A549 (cell line): Measurements from ENCODE around the gene VIT. TPM values are rescaled to one million over a fixed set of nuclear protein-coding genes. Genes with fewer than 3 reads are reported as not detected.

Experiments
- ATAC-seq, 2 experiments: fragments of 200-7000 bp in 1 of 2; fragments of >200 bp in 1 of 2; cut with Nextera tagmentation in 1 of 2; cut with Tn5 transposase in 1 of 2; 3 replicates each; pipeline versions ENCODE4 v1.8.0 to v1.9.1; 2018 to 2020; ENCODE audit warnings: mild to moderate bottlenecking in 1 of 2, moderate library complexity in 1 of 2
- CTCF ChIA-PET: fragments of 300-600 bp; sonication (Branson Sonifier 250); formaldehyde crosslinking; extraction: SDS; loops from one replicate; lab custom pipeline; 2021; ENCODE audit warnings: antibody characterized with exemption, inconsistent platforms; lab: Yijun Ruan, JAX
- POLR2A ChIA-PET: fragments of 350-600 bp; formaldehyde crosslinking; extraction: SDS; loops from one replicate; lab custom pipeline; 2021; ENCODE audit warnings: antibody characterized with exemption, inconsistent platforms; lab: Yijun Ruan, JAX
- DNase-seq, 2 experiments: peaks; one replicate each; pipeline versions ENCODE4 v3.0.0 to v3.0.0-alpha.2; 2011 to 2016; ENCODE audit warnings: low read depth in 1 of 2, low spot score in 1 of 2
- FAIRE-seq: peaks from 2 replicates; lab custom pipeline; 2011; peaks lifted over from hg19 to GRCh38; lab: Jason Lieb, UNC
- H3K27ac ChIP-seq, 2 experiments: fragments of >200 bp; sonication (Bioruptor Twin); formaldehyde crosslinking; 3 replicates each; pipeline ENCODE4 v1.5.1; 2016 to 2017
- H3K4me1 ChIP-seq: fragments of >200 bp; sonication (Bioruptor Twin); formaldehyde crosslinking; 3 replicates; pipeline ENCODE4 v1.6.1; 2016
- H3K4me2 ChIP-seq: fragments of >200 bp; sonication (Bioruptor Twin); formaldehyde crosslinking; 3 replicates; pipeline ENCODE4 v1.6.1; 2016
- H3K4me3 ChIP-seq: fragments of >200 bp; sonication (Bioruptor Twin); formaldehyde crosslinking; 3 replicates; pipeline ENCODE4 v1.5.1; 2016
- H3K9me3 ChIP-seq: fragments of >200 bp; sonication (Bioruptor Twin); formaldehyde crosslinking; 3 replicates; pipeline ENCODE4 v1.6.1; 2016
- BHLHE40 ChIP-seq: IDR thresholded peaks from 2 replicates; pipeline ENCODE4 v1.6.1; 2012; ENCODE audit warnings: low read depth, low read length, inconsistent platforms
- EHF ChIP-seq: fragments of 250-450 bp; sonication (Bioruptor Pico); IDR thresholded peaks from 2 replicates; pipeline ENCODE4 v1.5.0; 2020; ENCODE audit warnings: mild to moderate bottlenecking
- ESRRA ChIP-seq: fragments of 150-350 bp; IDR thresholded peaks from 2 replicates; pipeline ENCODE4 v1.6.1; 2014; ENCODE audit warnings: mild to moderate bottlenecking, low read length, borderline replicate concordance
- FOSB ChIP-seq: fragments of 250-450 bp; sonication (Bioruptor Pico); IDR thresholded peaks from 2 replicates; pipeline ENCODE4 v1.5.0; 2020; ENCODE audit warnings: mild to moderate bottlenecking, moderate library complexity
- FOXS1 ChIP-seq: fragments of 250-450 bp; sonication (Bioruptor Pico); IDR thresholded peaks from 2 replicates; pipeline ENCODE4 v1.5.0; 2020; ENCODE audit warnings: mild to moderate bottlenecking, moderate library complexity
- GATA3 ChIP-seq: IDR thresholded peaks from 2 replicates; pipeline ENCODE4 v1.6.1; 2012; ENCODE audit warnings: borderline replicate concordance
- HDAC2 ChIP-seq: fragments of 200-600 bp; sonication (generic); IDR thresholded peaks from 2 replicates; pipeline ENCODE4 v1.6.1; 2016
- HOXA7 ChIP-seq: fragments of 250-450 bp; sonication (Bioruptor Pico); IDR thresholded peaks from 2 replicates; pipeline ENCODE4 v1.5.0; 2020; ENCODE audit warnings: mild to moderate bottlenecking, moderate library complexity
- JUNB ChIP-seq: fragments of >200 bp; sonication (Bioruptor Twin); formaldehyde crosslinking; IDR thresholded peaks from 2 replicates; pipeline ENCODE4 v1.6.1; 2016
- KDM1A ChIP-seq: fragments of 200-600 bp; sonication (generic); IDR thresholded peaks from 2 replicates; pipeline ENCODE4 v1.6.1; 2016; ENCODE audit warnings: low read depth, mild to moderate bottlenecking
- NPAS2 ChIP-seq: fragments of 250-450 bp; sonication (Bioruptor Pico); IDR thresholded peaks from 2 replicates; pipeline ENCODE4 v1.8.0; 2022; ENCODE audit warnings: mild to moderate bottlenecking, moderate library complexity, borderline replicate concordance
- NR3C1 ChIP-seq: fragments of >200 bp; sonication (Bioruptor Twin); formaldehyde crosslinking; IDR thresholded peaks from 3 replicates; pipeline ENCODE4 v1.6.1; 2017
- PBX3 ChIP-seq: IDR thresholded peaks from 2 replicates; pipeline ENCODE4 v1.6.1; 2012
- PHF8 ChIP-seq: fragments of 200-600 bp; sonication (generic); IDR thresholded peaks from 2 replicates; pipeline ENCODE4 v1.6.1; 2016; ENCODE audit warnings: low read depth, mild to moderate bottlenecking, antibody characterized with exemption, moderate library complexity, borderline replicate concordance
- RARB ChIP-seq: fragments of 250-450 bp; sonication (Bioruptor Pico); IDR thresholded peaks from 2 replicates; pipeline ENCODE4 v1.8.0; 2021; ENCODE audit warnings: mild to moderate bottlenecking, moderate library complexity
- RCOR1 ChIP-seq: fragments of 150-350 bp; IDR thresholded peaks from 2 replicates; pipeline ENCODE4 v1.6.1; 2014; ENCODE audit warnings: antibody characterized with exemption, low read length, low read depth
- RFX5 ChIP-seq: fragments of 450-650 bp; IDR thresholded peaks from 2 replicates; pipeline ENCODE4 v1.7.1; 2014; ENCODE audit warnings: antibody characterized with exemption, mild to moderate bottlenecking, moderate library complexity
- RNF2 ChIP-seq: fragments of 200-600 bp; sonication (generic); IDR thresholded peaks from 2 replicates; pipeline ENCODE4 v1.6.1; 2016; ENCODE audit warnings: low read depth, mild to moderate bottlenecking, antibody characterized with exemption, moderate library complexity, borderline replicate concordance
- TFCP2L1 ChIP-seq: fragments of 250-450 bp; sonication (Bioruptor Pico); IDR thresholded peaks from 2 replicates; pipeline ENCODE4 v1.5.0; 2021; ENCODE audit warnings: mild to moderate bottlenecking
- TP53 ChIP-seq: fragments of 250-450 bp; sonication (Bioruptor Pico); IDR thresholded peaks from 2 replicates; pipeline ENCODE4 v1.5.0; 2021; ENCODE audit warnings: mild to moderate bottlenecking, moderate library complexity
- ZNF302 ChIP-seq: fragments of 250-450 bp; sonication (Bioruptor Pico); IDR thresholded peaks from 2 replicates; pipeline ENCODE4 v1.9.0; 2021; ENCODE audit warnings: inconsistent platforms, mild to moderate bottlenecking, moderate library complexity
- ZSCAN20 ChIP-seq: fragments of 250-450 bp; sonication (Bioruptor Pico); IDR thresholded peaks from 2 replicates; pipeline ENCODE4 v1.8.0; 2022; ENCODE audit warnings: mild to moderate bottlenecking, moderate library complexity
- WGBS: methylation state at CpG from one replicate; pipeline ENCODE4 v1.1.6; 2017; ENCODE audit errors: missing lambda C conversion rate; 5-methylcytosine and 5-hydroxymethylcytosine counted together
- polyA plus RNA-seq, 4 experiments: library from polyadenylated mRNA; depleted of rRNA in 3 of 4; stranded (reverse); fragments of >200 nt; fragmentation: RNase III in 1 of 4; extraction: RNeasy Plus Mini Kit Qiagen cat#74134 plus additional on column Dnase treatment in 1 of 4; gene quantifications; 2 replicates in 3 of 4; 3 replicates in 1 of 4; pipeline ENCODE4 v1.2.3, GENCODE V29; 2011 to 2017
- TF ChIP-seq, protein P1 (sequence below): fragments of >200 bp; sonication (Bioruptor Twin); formaldehyde crosslinking; IDR thresholded peaks from 2 replicates; pipeline ENCODE4 v1.6.1; 2016
- TF ChIP-seq, protein P2 (sequence below): fragments of 150-350 bp; IDR thresholded peaks from 2 replicates; pipeline ENCODE4 v1.6.1; 2014; ENCODE audit warnings: low read depth, mild to moderate bottlenecking, low read length
- TF ChIP-seq, protein P3 (sequence below): IDR thresholded peaks from 2 replicates; pipeline ENCODE4 v1.6.1; 2012
- TF ChIP-seq, protein P4 (sequence below): fragments of 250-450 bp; sonication (Bioruptor Pico); IDR thresholded peaks from 2 replicates; pipeline ENCODE4 v1.5.0; 2020; ENCODE audit warnings: low read depth, mild to moderate bottlenecking, moderate library complexity

Gene VIT
- polyA plus RNA-seq, 2 of the 4 experiments (the other 2 are of a cell fraction) = not detected

DNA sequence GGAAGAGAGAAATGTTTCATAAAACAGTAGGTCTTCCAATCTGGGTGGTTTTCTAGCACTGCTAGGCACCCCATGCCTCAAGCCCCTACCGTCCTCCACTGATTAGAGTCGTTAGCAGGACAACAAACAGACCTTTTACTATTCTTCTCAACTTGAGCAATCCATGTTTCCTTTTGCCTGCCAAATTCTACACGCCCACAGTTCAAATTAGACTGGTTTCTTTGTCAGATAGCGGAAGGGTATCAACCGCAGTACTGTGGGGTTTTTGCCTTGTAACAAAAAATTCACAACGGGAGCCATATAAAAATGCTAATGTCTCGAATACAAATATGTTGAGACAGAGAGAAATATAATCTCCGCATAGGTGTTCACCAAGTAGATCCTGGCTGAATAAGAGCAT is 59.9 kb downstream of the VIT start:
- ATAC-seq = no peak
- no peak for DNase-seq
- CTCF ChIA-PET = interaction anchor here (0.5 kb wide), 1 partner anchor 1136 kb away, joined by 3 read pairs; no protein-coding TSS in a partner anchor
- FAIRE-seq = no peak
- TF ChIP-seq ZSCAN20 (CRISPR knock-in tag) = no peak
- TF ChIP-seq RARB (CRISPR knock-in tag) = no peak
- no peak for TF ChIP-seq FOSB (CRISPR knock-in tag)
- TF ChIP-seq PBX3 = no peak
- TF ChIP-seq TFCP2L1 (CRISPR knock-in tag) = no peak
- no peak for TF ChIP-seq BHLHE40
- no peak for TF ChIP-seq ESRRA
- no peak for TF ChIP-seq KDM1A
- no peak for TF ChIP-seq HDAC2
- TF ChIP-seq GATA3 = no peak
- TF ChIP-seq RFX5 = no peak
- TF ChIP-seq, protein P1, sequence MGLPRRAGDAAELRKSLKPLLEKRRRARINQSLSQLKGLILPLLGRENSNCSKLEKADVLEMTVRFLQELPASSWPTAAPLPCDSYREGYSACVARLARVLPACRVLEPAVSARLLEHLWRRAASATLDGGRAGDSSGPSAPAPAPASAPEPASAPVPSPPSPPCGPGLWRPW = no peak
- TF ChIP-seq RNF2 = no peak
- no peak for TF ChIP-seq HOXA7 (CRISPR knock-in tag)
- no peak for TF ChIP-seq TP53 (CRISPR knock-in tag)
- TF ChIP-seq, protein P2, sequence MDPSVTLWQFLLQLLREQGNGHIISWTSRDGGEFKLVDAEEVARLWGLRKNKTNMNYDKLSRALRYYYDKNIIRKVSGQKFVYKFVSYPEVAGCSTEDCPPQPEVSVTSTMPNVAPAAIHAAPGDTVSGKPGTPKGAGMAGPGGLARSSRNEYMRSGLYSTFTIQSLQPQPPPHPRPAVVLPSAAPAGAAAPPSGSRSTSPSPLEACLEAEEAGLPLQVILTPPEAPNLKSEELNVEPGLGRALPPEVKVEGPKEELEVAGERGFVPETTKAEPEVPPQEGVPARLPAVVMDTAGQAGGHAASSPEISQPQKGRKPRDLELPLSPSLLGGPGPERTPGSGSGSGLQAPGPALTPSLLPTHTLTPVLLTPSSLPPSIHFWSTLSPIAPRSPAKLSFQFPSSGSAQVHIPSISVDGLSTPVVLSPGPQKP = no peak
- TF ChIP-seq RCOR1 = no peak
- H3K27ac ChIP-seq = no peak overlapping the region
- no peak overlapping the region for H3K4me2 ChIP-seq
- WGBS = 75% methylated on average over 8 of the region's 8 CpGs
- no peaks in the 10 kb centered on the region for H3K4me1 ChIP-seq
- H3K9me3 ChIP-seq = no peaks in the 10 kb centered on the region
- H3K4me3 ChIP-seq = no peak overlapping the region
- POLR2A ChIA-PET = no interaction called here

DNA sequence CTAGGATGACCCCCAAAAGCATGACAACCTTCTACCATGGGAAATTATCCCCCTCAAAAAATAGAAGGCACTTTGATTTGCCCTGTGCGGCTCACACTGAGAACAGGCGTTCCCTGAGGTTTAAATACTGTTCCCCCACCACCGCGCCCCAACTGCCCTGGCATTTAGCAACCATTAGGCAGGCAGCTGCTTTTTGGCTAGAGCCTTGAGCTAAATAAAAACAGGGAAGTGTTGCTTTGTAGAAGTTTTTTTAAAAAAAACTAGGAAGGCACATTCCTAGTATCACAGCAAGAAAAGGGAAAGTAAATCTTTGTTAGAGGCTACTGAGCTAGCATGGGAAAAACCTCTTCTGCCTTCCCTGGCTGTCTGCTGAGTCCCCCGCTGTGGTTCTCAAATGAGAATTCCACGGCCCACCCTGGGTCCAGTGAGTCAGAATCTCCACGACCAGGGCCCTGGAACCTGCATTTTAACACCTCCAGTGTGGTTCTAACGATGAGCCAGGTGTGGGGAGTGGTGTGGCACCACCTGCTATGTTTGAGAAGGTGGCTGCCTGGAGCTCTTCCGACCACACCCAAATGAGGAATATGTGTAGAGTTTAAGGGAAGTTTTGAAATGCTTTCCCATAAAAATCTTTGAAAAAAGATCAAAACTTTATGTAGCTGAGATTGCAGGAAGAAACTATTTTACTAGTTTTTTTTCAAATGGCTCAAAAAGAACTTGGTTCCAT is 66.4 kb downstream of the VIT start:
- no peak for DNase-seq
- H3K27ac ChIP-seq = no peak overlapping the region
- H3K4me2 ChIP-seq = no peak overlapping the region
- FAIRE-seq = no peak
- no peak overlapping the region for H3K4me3 ChIP-seq
- POLR2A ChIA-PET = no interaction called here
- no peaks in the 10 kb centered on the region for H3K4me1 ChIP-seq
- no peak for ATAC-seq
- 53% methylated on average over 9 of the region's 9 CpGs for WGBS
- TF ChIP-seq RNF2 (no peak), TP53 (CRISPR knock-in tag) (no peak), FOXS1 (no peak), ZNF302 (CRISPR knock-in tag) (no peak), NR3C1 (no peak), KDM1A (no peak), EHF (CRISPR knock-in tag) (no peak), PHF8 (no peak), NPAS2 (CRISPR knock-in tag) (no peak), JUNB (no peak), TFCP2L1 (CRISPR knock-in tag) (no peak), RARB (CRISPR knock-in tag) (no peak)
- TF ChIP-seq, protein P3, sequence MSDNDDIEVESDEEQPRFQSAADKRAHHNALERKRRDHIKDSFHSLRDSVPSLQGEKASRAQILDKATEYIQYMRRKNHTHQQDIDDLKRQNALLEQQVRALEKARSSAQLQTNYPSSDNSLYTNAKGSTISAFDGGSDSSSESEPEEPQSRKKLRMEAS = no peak
- TF ChIP-seq, protein P4, sequence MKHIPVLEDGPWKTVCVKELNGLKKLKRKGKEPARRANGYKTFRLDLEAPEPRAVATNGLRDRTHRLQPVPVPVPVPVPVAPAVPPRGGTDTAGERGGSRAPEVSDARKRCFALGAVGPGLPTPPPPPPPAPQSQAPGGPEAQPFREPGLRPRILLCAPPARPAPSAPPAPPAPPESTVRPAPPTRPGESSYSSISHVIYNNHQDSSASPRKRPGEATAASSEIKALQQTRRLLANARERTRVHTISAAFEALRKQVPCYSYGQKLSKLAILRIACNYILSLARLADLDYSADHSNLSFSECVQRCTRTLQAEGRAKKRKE (CRISPR knock-in tag) = no peak
- CTCF ChIA-PET = no interaction called here
- H3K9me3 ChIP-seq = peaks cover 12% of the 10 kb centered on the region; the same call in 1 of the 3 replicates
